Stomach (tissue), 9 donors: ENCODE results near the gene RIMKLB. TPM values are rescaled to one million over a fixed set of nuclear protein-coding genes. Genes with fewer than 3 reads are reported as not detected.

Source experiments
- DNase-seq, 2 donors: peaks; one replicate each; pipeline versions ENCODE4 v3.0.0 to v3.0.0-alpha.2; 2013 to 2019
- H3K27ac ChIP-seq, 5 donors: fragments of 200-600 bp in 4 of 5; sonication (generic) in 4 of 5; one replicate each; pipeline ENCODE4 v1.5.1; 2013 to 2019; ENCODE audit warnings: mild to moderate bottlenecking in 1 of 5, moderate library complexity in 1 of 5
- H3K27me3 ChIP-seq, 3 donors: fragments of 200-600 bp; sonication (generic); one replicate each; pipeline ENCODE4 v1.5.1; 2017 to 2019; ENCODE audit warnings: mixed run types in 1 of 3
- H3K36me3 ChIP-seq, 4 donors: fragments of 200-600 bp; sonication (generic); 1 replicate in 3 of 4; 2 replicates in 1 of 4; pipeline ENCODE4 v1.5.1; 2016 to 2019
- H3K4me1 ChIP-seq, 4 donors: fragments of 200-600 bp; sonication (generic); one replicate each; pipeline ENCODE4 v1.5.1; 2016 to 2019
- H3K4me3 ChIP-seq, 4 donors: fragments of 200-600 bp; sonication (generic) in 3 of 4; one replicate each; pipeline ENCODE4 v1.5.1; 2016 to 2019; ENCODE audit warnings: mild to moderate bottlenecking in 1 of 4
- H3K9me3 ChIP-seq, 4 donors: fragments of 200-600 bp; sonication (generic); one replicate each; pipeline ENCODE4 v1.5.1; 2016 to 2019
- CTCF ChIP-seq, 7 experiments: fragments of 450-650 bp in 4 of 7; fragments of 200-600 bp in 3 of 7; sonication (generic) in 3 of 7; IDR thresholded peaks; one replicate each; pipeline ENCODE4 v1.5.1; 2016 to 2019; ENCODE audit warnings: antibody characterized with exemption in 7 of 7, control low read depth in 2 of 7, mild to moderate bottlenecking in 1 of 7
- EP300 ChIP-seq: sonication (generic); formaldehyde crosslinking; IDR thresholded peaks from one replicate; pipeline ENCODE4 v1.6.1; 2017; ENCODE audit warnings: antibody characterized with exemption
- POLR2A ChIP-seq, 4 donors: fragments of 450-650 bp; IDR thresholded peaks; one replicate each; pipeline ENCODE4 v1.6.1; 2016; ENCODE audit warnings: antibody characterized with exemption in 4 of 4, control low read depth in 2 of 4, mild to moderate bottlenecking in 1 of 4, moderate library complexity in 1 of 4
- POLR2AphosphoS5 ChIP-seq, 3 donors: sonication (generic); formaldehyde crosslinking; IDR thresholded peaks; one replicate each; pipeline ENCODE4 v1.6.1; 2016; ENCODE audit warnings: antibody characterized with exemption in 3 of 3
- WGBS, 5 donors: extraction: QIAGEN DNeasy Blood & Tissue Kit in 3 of 5; methylation state at CpG; one replicate each; pipeline versions ENCODE4 v1.1.5 to v1.1.7; 2013 to 2018; 5-methylcytosine and 5-hydroxymethylcytosine counted together
- intact Hi-C: fragments of 100-400 bp; cut with DNase I; formaldehyde crosslinking; loops from one replicate; pipeline ENCODE4 v1.15.1; 2023; ENCODE audit warnings: low total_unique reads
- polyA plus RNA-seq, 3 donors: library from polyadenylated mRNA; stranded (reverse); fragments of 200-250 nt; gene quantifications; one replicate each; pipeline ENCODE4 v1.2.3, GENCODE V29; 2013
- total RNA-seq, 5 donors: library from RNA; depleted of rRNA; stranded (reverse); fragments of >200 nt; gene quantifications; one replicate each; pipeline versions ENCODE4 v1.1.0 to v1.2.3, GENCODE V29; 2014 to 2016
- donor health status: healthy with polysubstance abuse.
- donor health status: Bipolar disorder and iron deficiency.
- donor health status: healthy.

Gene RIMKLB
- total and polyA plus RNA-seq, 8 donors, result 3.2 to 78.0 (median 24.1) TPM

DNA sequence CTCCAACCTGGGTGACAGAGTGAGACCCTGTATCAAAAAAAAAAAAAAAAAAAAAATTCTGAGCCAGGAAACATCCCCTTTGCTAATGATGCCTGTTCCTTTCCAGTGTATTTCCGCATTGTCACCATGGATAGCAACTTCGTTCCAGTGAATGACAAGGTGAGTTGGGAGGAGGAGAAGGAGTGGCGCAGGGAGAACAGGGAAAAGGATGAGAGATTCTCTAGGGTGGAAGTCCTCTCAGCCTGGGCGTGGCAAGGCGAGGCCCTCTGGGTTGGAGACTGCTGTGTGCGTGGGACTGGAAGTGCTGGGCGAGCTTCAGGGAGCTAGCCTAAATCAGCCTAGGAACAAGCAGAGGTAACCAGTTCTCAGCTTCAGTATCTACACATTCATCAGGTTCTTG is 131.8 kb downstream of the RIMKLB start:
- TF ChIP-seq EP300, result no peak
- TF ChIP-seq POLR2A (IDR thresholded peaks at IDR 0.05), result no peak
- no peak for TF ChIP-seq POLR2AphosphoS5 (IDR thresholded peaks at IDR 0.05)
- TF ChIP-seq CTCF (IDR thresholded peaks at IDR 0.05), result no peak
- WGBS, 5 donors, result 73 to 89% (median 88%) methylated on average over 7 of the region's 7 CpGs
- intact Hi-C loops, result no loop called here
- H3K27ac ChIP-seq, result no peak overlapping the region
- no peaks in the 10 kb centered on the region for H3K27me3 ChIP-seq
- no peak overlapping the region for H3K4me3 ChIP-seq
- no peaks in the 10 kb centered on the region for H3K36me3 ChIP-seq
- DNase-seq, result no peak
- H3K9me3 ChIP-seq, result no peaks in the 10 kb centered on the region
- H3K4me1 ChIP-seq, result no peaks in the 10 kb centered on the region

GRCh38 chr12:8831116-8831515 is 133.3 kb downstream of the RIMKLB start:
- no peak for TF ChIP-seq CTCF (IDR thresholded peaks at IDR 0.05)
- no peak for TF ChIP-seq EP300
- TF ChIP-seq POLR2A (IDR thresholded peaks at IDR 0.05), result no peak
- no peak for TF ChIP-seq POLR2AphosphoS5 (IDR thresholded peaks at IDR 0.05)
- Histone ChIP-seq H3K4me3 (no peak overlapping the region), H3K9me3 (no peaks in the 10 kb centered on the region), H3K27ac (no peak overlapping the region), H3K27me3 (no peaks in the 10 kb centered on the region), H3K36me3 (no peaks in the 10 kb centered on the region), H3K4me1 (no peaks in the 10 kb centered on the region)
- 85 to 92% (median 89%) methylated on average over 9 of the region's 9 CpGs for WGBS, 5 donors
- intact Hi-C loops, result no loop called here
- no peak for DNase-seq

GRCh38 chr12:8832500-8832899 is 134.7 kb downstream of the RIMKLB start:
- H3K36me3 ChIP-seq, result no peaks in the 10 kb centered on the region
- no peaks in the 10 kb centered on the region for H3K27me3 ChIP-seq
- TF ChIP-seq EP300, result no peak
- no peak for TF ChIP-seq POLR2A (IDR thresholded peaks at IDR 0.05)
- no peak for TF ChIP-seq POLR2AphosphoS5 (IDR thresholded peaks at IDR 0.05)
- no peak for TF ChIP-seq CTCF (IDR thresholded peaks at IDR 0.05)
- 71 to 86% (median 73%) methylated on average over 6 of the region's 6 CpGs for whole genome bisulfite sequencing, 5 donors
- intact Hi-C loops, result no loop called here
- no peak overlapping the region for H3K4me3 ChIP-seq
- DNase-seq, result no peak
- H3K9me3 ChIP-seq, result no peaks in the 10 kb centered on the region
- no peaks in the 10 kb centered on the region for H3K4me1 ChIP-seq
- H3K27ac ChIP-seq, result no peak overlapping the region

Other genes with a start within 250 kb of the RIMKLB start
- not detected for gene CLEC6A, start 242.0 kb upstream of the RIMKLB start, total RNA-seq
- not detected for gene CLEC6A, start 242.0 kb upstream of the RIMKLB start, polyA plus RNA-seq
- 1 to 10 TPM in 1 of 5 donors, not detected in 4; 1.8 TPM for gene CLEC4D, start 184.5 kb upstream of the RIMKLB start, total RNA-seq
- gene CLEC4D, start 184.5 kb upstream of the RIMKLB start, polyA plus RNA-seq, result under 1 TPM in 2 of 3 donors, not detected in 1; 0.19 to 0.20 TPM
- 1 to 10 TPM in 2 of 5 donors, not detected in 3; 1.2 to 5.1 TPM for gene CLEC4E, start 157.1 kb upstream of the RIMKLB start, total RNA-seq
- 1 to 10 TPM; 1.3 to 2.9 (median 1.7) TPM for gene CLEC4E, start 157.1 kb upstream of the RIMKLB start, polyA plus RNA-seq
- under 1 TPM in 1 of 5 donors, not detected in 4; 0.37 TPM for gene AICDA, start 85.1 kb upstream of the RIMKLB start, total RNA-seq
- gene AICDA, start 85.1 kb upstream of the RIMKLB start, polyA plus RNA-seq, result under 1 TPM in 1 of 3 donors, not detected in 2; 0.18 TPM
- 100 to 1,000 TPM in 2 of 5 donors, 10 to 100 TPM in 3; 11.6 to 282 (median 88.7) TPM for gene MFAP5, start 35.2 kb upstream of the RIMKLB start, total RNA-seq
- 10 to 100 TPM; 10.6 to 20.6 (median 16.8) TPM for gene MFAP5, start 35.2 kb upstream of the RIMKLB start, polyA plus RNA-seq
- gene A2ML1, start 124.6 kb downstream of the RIMKLB start, total RNA-seq, result 1 to 10 TPM in 1 of 5 donors, under 1 TPM in 1, not detected in 3; under 0.01 to 1.7 TPM
- gene A2ML1, start 124.6 kb downstream of the RIMKLB start, polyA plus RNA-seq, result 10 to 100 TPM in 1 of 3 donors, under 1 TPM in 1, not detected in 1; 0.46 to 92.0 TPM
- gene PHC1, start 216.5 kb downstream of the RIMKLB start, total RNA-seq, result 100 to 1,000 TPM in 1 of 5 donors, 10 to 100 TPM in 3, 1 to 10 TPM in 1; 4.3 to 176 (median 21.3) TPM
- 10 to 100 TPM in 2 of 3 donors, 1 to 10 TPM in 1; 9.7 to 18.9 (median 14.2) TPM for gene PHC1, start 216.5 kb downstream of the RIMKLB start, polyA plus RNA-seq